Peyer's patch (tissue), 4 donors: Measurements from ENCODE around the gene ZNF511.

Source experiments
- CTCF ChIP-seq, 6 experiments: fragments of 450-650 bp in 4 of 6; fragments of 200-600 bp in 2 of 6; sonication (generic) in 1 of 6; IDR thresholded peaks; one replicate each; pipeline ENCODE4 v1.5.1; 2017 to 2019; ENCODE audit warnings: antibody characterized with exemption in 6 of 6, mild to moderate bottlenecking in 3 of 6, moderate library complexity in 1 of 6
- POLR2A ChIP-seq, 2 donors: fragments of 450-650 bp; IDR thresholded peaks; one replicate each; pipeline ENCODE4 v1.5.1; 2017; ENCODE audit warnings: antibody characterized with exemption in 2 of 2, mild to moderate bottlenecking in 2 of 2, moderate library complexity in 2 of 2

- no peak for TF ChIP-seq POLR2A (IDR thresholded peaks at IDR 0.05)
- no peak for TF ChIP-seq CTCF (IDR thresholded peaks at IDR 0.05)
Measured at GRCh38 chr10:133326745-133327650, 18.3 kb downstream of the ZNF511 start.
